ENCODE measurements around the gene ASPA.

Gene ASPA

GRCh38 chr17:3469529-3469928, 6.3 kb upstream of the ASPA start:
- H3K4me3 ChIP-seq (ENCODE audit: low read depth, low read length), result no peak overlapping the region
- TF ChIP-seq CTCF (IDR thresholded peaks at IDR 0.05; ENCODE audit: low read depth, low read length), result no peak

GRCh38 chr17:3471599-3471998, 4.2 kb upstream of the ASPA start, which contains the start of gene SPATA22:
SPATA22 (minus strand) TSS chr17:3471819; CDS start chr17:3469325, 2,494 bp downstream.
- TF ChIP-seq CTCF (IDR thresholded peaks at IDR 0.05; ENCODE audit: low read depth, low read length), result no peak
- no peak within 1 kb of the TSS for H3K4me3 ChIP-seq (ENCODE audit: low read depth, low read length)

GRCh38 chr17:3472137-3472536, 3.7 kb upstream of the ASPA start:
- TF ChIP-seq CTCF (IDR thresholded peaks at IDR 0.05; ENCODE audit: low read depth, low read length), result no peak

GRCh38 chr17:3474212-3474611, 1.6 kb upstream of the ASPA start:
- H3K4me3 ChIP-seq (ENCODE audit: low read depth, low read length), result no peak overlapping the region

More at GRCh38 chr17:3472137-3472536, 3.7 kb upstream of the ASPA start:
- H3K4me3 ChIP-seq (ENCODE audit: low read depth, low read length), result no peak overlapping the region

GRCh38 chr17:3475251-3475685, 529 bp upstream of the ASPA start:
- H3K4me3 ChIP-seq (ENCODE audit: low read depth, low read length), result no peak overlapping the region
- TF ChIP-seq CTCF (IDR thresholded peaks at IDR 0.05; ENCODE audit: low read depth, low read length), result no peak

More at GRCh38 chr17:3474212-3474611, 1.6 kb upstream of the ASPA start:
- TF ChIP-seq CTCF (IDR thresholded peaks at IDR 0.05; ENCODE audit: low read depth, low read length), result no peak

GRCh38 chr17:3479988-3480387, 4.2 kb downstream of the ASPA start:
- no peak overlapping the region for H3K4me3 ChIP-seq (ENCODE audit: low read depth, low read length)
- TF ChIP-seq CTCF (IDR thresholded peaks at IDR 0.05; ENCODE audit: low read depth, low read length), result no peak

- TF ChIP-seq CTCF (IDR thresholded peaks at IDR 0.05; ENCODE audit: low read depth, low read length), result no peak
- no peak overlapping the region for H3K4me3 ChIP-seq (ENCODE audit: low read depth, low read length)
These were observed 7.1 kb downstream of the ASPA start for GRCh38 chr17:3482852-3483251.

Data from WI38 (cell line).